HepG2 (cell line): ENCODE measurements around the gene PTPN18. TPM values are rescaled to one million over a fixed set of nuclear protein-coding genes. Genes with fewer than 3 reads are reported as not detected.

Experiments
- CAMTA2 ChIP-seq: sonication (generic); formaldehyde crosslinking; IDR thresholded peaks from 2 replicates; pipeline ENCODE4 v1.4.0; 2020; ENCODE audit warnings: mild to moderate bottlenecking, missing genetic modification reagents, borderline replicate concordance
- DNMT3B ChIP-seq: conservative IDR thresholded peaks from 2 replicates; pipeline ENCODE4 v1.6.1; 2016; ENCODE audit warnings: missing biosample characterization, control low read depth
- GTF3A ChIP-seq: sonication (generic); formaldehyde crosslinking; conservative IDR thresholded peaks from 2 replicates; pipeline ENCODE4 v1.4.0; 2020; ENCODE audit warnings: mild to moderate bottlenecking, missing genetic modification reagents
- HMG20A ChIP-seq: IDR thresholded peaks from 2 replicates; pipeline ENCODE4 v1.6.1; 2016; ENCODE audit warnings: borderline replicate concordance
- IRX3 ChIP-seq: sonication (generic); formaldehyde crosslinking; IDR thresholded peaks from 2 replicates; pipeline ENCODE4 v1.8.1; 2023; ENCODE audit warnings: mild to moderate bottlenecking, low read depth, missing genetic modification reagents, borderline replicate concordance
- MLLT10 ChIP-seq: sonication (generic); formaldehyde crosslinking; IDR thresholded peaks from 2 replicates; pipeline ENCODE4 v1.4.0; 2020; ENCODE audit warnings: missing genetic modification reagents
- NFKBIZ ChIP-seq: IDR thresholded peaks from 2 replicates; pipeline ENCODE4 v1.6.1; 2018; ENCODE audit warnings: missing genetic modification reagents, missing compliant biosample characterization
- REXO4 ChIP-seq: sonication (generic); formaldehyde crosslinking; IDR thresholded peaks from 2 replicates; pipeline ENCODE4 v1.8.0; 2022; ENCODE audit warnings: missing genetic modification reagents, mild to moderate bottlenecking, borderline replicate concordance
- SIX1 ChIP-seq: sonication (generic); formaldehyde crosslinking; IDR thresholded peaks from 2 replicates; pipeline ENCODE4 v1.4.0; 2020; ENCODE audit warnings: missing genetic modification reagents, borderline replicate concordance
- SPEN ChIP-seq: sonication (generic); formaldehyde crosslinking; IDR thresholded peaks from 2 replicates; pipeline ENCODE4 v1.5.1; 2020; ENCODE audit warnings: low read depth, mild to moderate bottlenecking, missing genetic modification reagents
- SRSF4 ChIP-seq: fragments of 200-400 bp; formaldehyde crosslinking; IDR thresholded peaks from one replicate; pipeline ENCODE4 v1.6.1; 2018; ENCODE audit warnings: mild to moderate bottlenecking, low read depth, low read length, moderate library complexity; ENCODE audit not compliant: poor library complexity, severe bottlenecking
- TGIF2 ChIP-seq: IDR thresholded peaks from 2 replicates; pipeline ENCODE4 v1.6.1; 2016; ENCODE audit warnings: control low read depth, missing compliant biosample characterization
- WIZ ChIP-seq: sonication (generic); formaldehyde crosslinking; IDR thresholded peaks from 2 replicates; pipeline ENCODE4 v1.5.1; 2020; ENCODE audit warnings: mild to moderate bottlenecking, missing genetic modification reagents
- ZFY ChIP-seq: sonication (generic); formaldehyde crosslinking; IDR thresholded peaks from 2 replicates; pipeline ENCODE4 v1.4.0; 2020; ENCODE audit warnings: missing genetic modification reagents
- ZIK1 ChIP-seq: sonication (generic); formaldehyde crosslinking; IDR thresholded peaks from 2 replicates; pipeline ENCODE4 v1.5.0; 2020; ENCODE audit warnings: mild to moderate bottlenecking, low read depth, missing genetic modification reagents, borderline replicate concordance
- ZMYM2 ChIP-seq: sonication (generic); formaldehyde crosslinking; IDR thresholded peaks from 2 replicates; pipeline ENCODE4 v1.8.0; 2022; ENCODE audit warnings: mild to moderate bottlenecking, missing genetic modification reagents
- ZNF143 ChIP-seq: sonication (generic); formaldehyde crosslinking; IDR thresholded peaks from 2 replicates; pipeline ENCODE4 v1.4.0; 2020; ENCODE audit warnings: missing genetic modification reagents
- ZNF33A ChIP-seq: sonication (generic); formaldehyde crosslinking; IDR thresholded peaks from 2 replicates; pipeline ENCODE4 v1.5.1; 2020; ENCODE audit warnings: missing genetic modification reagents, mild to moderate bottlenecking, moderate library complexity, borderline replicate concordance
- ZNF33B ChIP-seq: sonication (generic); formaldehyde crosslinking; IDR thresholded peaks from 2 replicates; pipeline ENCODE4 v1.5.1; 2020; ENCODE audit warnings: mild to moderate bottlenecking, missing genetic modification reagents
- ZNF34 ChIP-seq: sonication (generic); formaldehyde crosslinking; IDR thresholded peaks from 2 replicates; pipeline ENCODE4 v1.4.0; 2020; ENCODE audit warnings: mild to moderate bottlenecking, missing genetic modification reagents, borderline replicate concordance
- ZNF776 ChIP-seq: sonication (generic); formaldehyde crosslinking; IDR thresholded peaks from 2 replicates; pipeline ENCODE4 v1.4.0; 2020; ENCODE audit warnings: mild to moderate bottlenecking, missing genetic modification reagents
- polyA plus RNA-seq, 8 experiments: library from polyadenylated mRNA; depleted of rRNA in 3 of 8; stranded (reverse) in 7 of 8; unstranded in 1 of 8; fragments of >200 nt; fragmentation: Illumina TruSeq in 4 of 8; extraction: Trizol in 4 of 8; gene quantifications; 2 replicates each; pipeline versions ENCODE4 v1.2.1 to v1.2.3, GENCODE V29; 2011 to 2016; ENCODE audit warnings: low read depth in 4 of 8, missing spikeins in 1 of 8, mixed read lengths in 1 of 8; ENCODE audit not compliant: insufficient read depth in 1 of 8
- total RNA-seq, 5 experiments: library from RNA; depleted of rRNA; stranded (reverse); fragments of >200 nt; fragmentation: Illumina TruSeq; extraction: Trizol; gene quantifications; 2 replicates each; pipeline ENCODE4 v1.2.3, GENCODE V29; 2016; ENCODE audit warnings: low read depth in 1 of 5
- TF ChIP-seq, protein P1 (sequence below): sonication (generic); formaldehyde crosslinking; IDR thresholded peaks from 2 replicates; pipeline ENCODE4 v1.4.0; 2020; ENCODE audit warnings: mild to moderate bottlenecking, low read depth, missing genetic modification reagents
- TF ChIP-seq, protein P2 (sequence below): sonication (generic); formaldehyde crosslinking; IDR thresholded peaks from 2 replicates; pipeline ENCODE4 v1.4.0; 2020; ENCODE audit warnings: missing genetic modification reagents
- TF ChIP-seq, protein P3 (sequence below): sonication (generic); formaldehyde crosslinking; IDR thresholded peaks from 2 replicates; pipeline ENCODE4 v1.8.0; 2022; ENCODE audit warnings: missing genetic modification reagents, mild to moderate bottlenecking, moderate library complexity, borderline replicate concordance
- TF ChIP-seq, protein P4 (sequence below): sonication (generic); formaldehyde crosslinking; IDR thresholded peaks from 2 replicates; pipeline ENCODE4 v1.4.0; 2020; ENCODE audit warnings: mild to moderate bottlenecking, missing genetic modification reagents

Gene PTPN18
- total and polyA plus RNA-seq, 2 of the 13 experiments (the other 11 are each of a cell fraction or from before 2014, with no cell fraction given), result 14.8 to 39.6 TPM

DNA sequence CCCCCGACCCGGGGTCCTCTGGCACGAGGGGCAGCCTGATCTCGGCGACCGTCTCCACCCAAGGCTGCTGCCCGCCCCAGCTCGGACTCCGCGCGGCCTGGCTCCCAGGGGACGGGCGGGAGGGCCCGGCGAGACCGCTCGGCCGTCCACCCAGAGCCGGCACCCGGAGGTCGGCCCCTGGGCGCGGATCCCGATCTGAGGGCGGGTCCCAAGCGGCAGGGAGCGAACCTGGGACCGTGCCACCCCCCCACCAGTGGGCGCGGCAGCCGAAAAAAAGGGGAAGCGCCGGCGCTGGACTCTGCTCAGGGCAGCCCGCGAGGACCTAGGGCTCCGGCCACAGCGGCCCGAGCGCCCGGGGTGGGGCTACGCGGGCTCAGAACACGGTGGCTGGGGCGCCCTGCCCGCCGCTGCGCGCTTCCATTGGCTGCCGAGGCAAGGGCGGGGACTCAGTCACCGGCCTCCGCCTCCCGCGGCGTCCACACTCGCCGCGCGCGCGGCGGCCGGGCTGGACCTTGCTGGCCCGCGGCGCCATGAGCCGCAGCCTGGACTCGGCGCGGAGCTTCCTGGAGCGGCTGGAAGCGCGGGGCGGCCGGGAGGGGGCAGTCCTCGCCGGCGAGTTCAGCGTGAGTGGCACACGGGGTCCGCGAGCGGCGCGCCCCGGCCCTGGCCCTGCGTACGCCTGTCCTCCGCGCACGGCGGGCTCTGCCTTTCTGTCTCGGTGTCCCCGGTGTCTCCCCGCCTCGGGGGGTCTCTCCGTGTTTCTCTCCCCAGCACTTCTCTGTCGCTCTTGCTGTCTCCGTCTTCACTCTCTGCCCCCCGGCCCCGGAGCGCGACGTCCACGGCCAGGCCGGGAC, at the start of gene PTPN18 (continued):
- TF ChIP-seq ZMYM2 (no peak), REXO4 (CRISPR knock-in tag) (0 out of 2 replicates have a peak, but pooled peaks have one; percentile 69), NFKBIZ (CRISPR knock-in tag) (no peak), HMG20A (CRISPR knock-in tag) (no peak; the same call in 1 of the 2 replicates), TGIF2 (CRISPR knock-in tag) (0 out of 2 replicates have a peak, but pooled peaks have one; percentile 20), WIZ (CRISPR knock-in tag) (no peak), SPEN (CRISPR knock-in tag) (no peak; the same call in 1 of the 2 replicates), ZNF33B (0 out of 2 replicates have a peak, but pooled peaks have one; percentile 63), ZNF34 (CRISPR knock-in tag) (no peak), SIX1 (CRISPR knock-in tag) (0 out of 2 replicates have a peak, but pooled peaks have one; percentile 20), ZNF776 (0 out of 2 replicates have a peak, but pooled peaks have one; percentile 71), ZIK1 (CRISPR knock-in tag) (peak; percentile 29; the same call in 1 of the 2 replicates), SRSF4 (no peak), DNMT3B (CRISPR knock-in tag) (no peak), CAMTA2 (CRISPR knock-in tag) (no peak), ZNF33A (no peak), ZNF143 (CRISPR knock-in tag) (no peak), ZFY (peak; percentile 92), IRX3 (CRISPR knock-in tag) (0 out of 2 replicates have a peak, but pooled peaks have one; percentile 52), MLLT10 (no peak), GTF3A (CRISPR knock-in tag) (no peak)
- TF ChIP-seq, protein P1, sequence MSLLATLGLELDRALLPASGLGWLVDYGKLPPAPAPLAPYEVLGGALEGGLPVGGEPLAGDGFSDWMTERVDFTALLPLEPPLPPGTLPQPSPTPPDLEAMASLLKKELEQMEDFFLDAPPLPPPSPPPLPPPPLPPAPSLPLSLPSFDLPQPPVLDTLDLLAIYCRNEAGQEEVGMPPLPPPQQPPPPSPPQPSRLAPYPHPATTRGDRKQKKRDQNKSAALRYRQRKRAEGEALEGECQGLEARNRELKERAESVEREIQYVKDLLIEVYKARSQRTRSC (CRISPR knock-in tag), result no peak; the same call in 1 of the 2 replicates
- TF ChIP-seq, protein P2, sequence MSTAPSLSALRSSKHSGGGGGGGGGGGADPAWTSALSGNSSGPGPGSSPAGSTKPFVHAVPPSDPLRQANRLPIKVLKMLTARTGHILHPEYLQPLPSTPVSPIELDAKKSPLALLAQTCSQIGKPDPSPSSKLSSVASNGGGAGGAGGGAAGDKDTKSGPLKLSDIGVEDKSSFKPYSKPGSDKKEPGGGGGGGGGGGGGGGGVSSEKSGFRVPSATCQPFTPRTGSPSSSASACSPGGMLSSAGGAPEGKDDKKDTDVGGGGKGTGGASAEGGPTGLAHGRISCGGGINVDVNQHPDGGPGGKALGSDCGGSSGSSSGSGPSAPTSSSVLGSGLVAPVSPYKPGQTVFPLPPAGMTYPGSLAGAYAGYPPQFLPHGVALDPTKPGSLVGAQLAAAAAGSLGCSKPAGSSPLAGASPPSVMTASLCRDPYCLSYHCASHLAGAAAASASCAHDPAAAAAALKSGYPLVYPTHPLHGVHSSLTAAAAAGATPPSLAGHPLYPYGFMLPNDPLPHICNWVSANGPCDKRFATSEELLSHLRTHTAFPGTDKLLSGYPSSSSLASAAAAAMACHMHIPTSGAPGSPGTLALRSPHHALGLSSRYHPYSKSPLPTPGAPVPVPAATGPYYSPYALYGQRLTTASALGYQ (CRISPR knock-in tag), result peak; percentile 49; the same call in 1 of the 2 replicates
- TF ChIP-seq, protein P3, sequence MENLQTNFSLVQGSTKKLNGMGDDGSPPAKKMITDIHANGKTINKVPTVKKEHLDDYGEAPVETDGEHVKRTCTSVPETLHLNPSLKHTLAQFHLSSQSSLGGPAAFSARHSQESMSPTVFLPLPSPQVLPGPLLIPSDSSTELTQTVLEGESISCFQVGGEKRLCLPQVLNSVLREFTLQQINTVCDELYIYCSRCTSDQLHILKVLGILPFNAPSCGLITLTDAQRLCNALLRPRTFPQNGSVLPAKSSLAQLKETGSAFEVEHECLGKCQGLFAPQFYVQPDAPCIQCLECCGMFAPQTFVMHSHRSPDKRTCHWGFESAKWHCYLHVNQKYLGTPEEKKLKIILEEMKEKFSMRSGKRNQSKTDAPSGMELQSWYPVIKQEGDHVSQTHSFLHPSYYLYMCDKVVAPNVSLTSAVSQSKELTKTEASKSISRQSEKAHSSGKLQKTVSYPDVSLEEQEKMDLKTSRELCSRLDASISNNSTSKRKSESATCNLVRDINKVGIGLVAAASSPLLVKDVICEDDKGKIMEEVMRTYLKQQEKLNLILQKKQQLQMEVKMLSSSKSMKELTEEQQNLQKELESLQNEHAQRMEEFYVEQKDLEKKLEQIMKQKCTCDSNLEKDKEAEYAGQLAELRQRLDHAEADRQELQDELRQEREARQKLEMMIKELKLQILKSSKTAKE (CRISPR knock-in tag), result no peak
- TF ChIP-seq, protein P4, sequence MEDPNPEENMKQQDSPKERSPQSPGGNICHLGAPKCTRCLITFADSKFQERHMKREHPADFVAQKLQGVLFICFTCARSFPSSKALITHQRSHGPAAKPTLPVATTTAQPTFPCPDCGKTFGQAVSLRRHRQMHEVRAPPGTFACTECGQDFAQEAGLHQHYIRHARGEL (CRISPR knock-in tag), result no peak
